ENCODE measurements around the gene FGB. TPM values are rescaled to one million over a fixed set of nuclear protein-coding genes. Genes with fewer than 3 reads are reported as not detected.

FGB gene
- total and polyA plus RNA-seq, 2 of the 13 experiments (the other 11 are each of a cell fraction or from before 2014, with no cell fraction given), result 226 to 784 TPM

DNA sequence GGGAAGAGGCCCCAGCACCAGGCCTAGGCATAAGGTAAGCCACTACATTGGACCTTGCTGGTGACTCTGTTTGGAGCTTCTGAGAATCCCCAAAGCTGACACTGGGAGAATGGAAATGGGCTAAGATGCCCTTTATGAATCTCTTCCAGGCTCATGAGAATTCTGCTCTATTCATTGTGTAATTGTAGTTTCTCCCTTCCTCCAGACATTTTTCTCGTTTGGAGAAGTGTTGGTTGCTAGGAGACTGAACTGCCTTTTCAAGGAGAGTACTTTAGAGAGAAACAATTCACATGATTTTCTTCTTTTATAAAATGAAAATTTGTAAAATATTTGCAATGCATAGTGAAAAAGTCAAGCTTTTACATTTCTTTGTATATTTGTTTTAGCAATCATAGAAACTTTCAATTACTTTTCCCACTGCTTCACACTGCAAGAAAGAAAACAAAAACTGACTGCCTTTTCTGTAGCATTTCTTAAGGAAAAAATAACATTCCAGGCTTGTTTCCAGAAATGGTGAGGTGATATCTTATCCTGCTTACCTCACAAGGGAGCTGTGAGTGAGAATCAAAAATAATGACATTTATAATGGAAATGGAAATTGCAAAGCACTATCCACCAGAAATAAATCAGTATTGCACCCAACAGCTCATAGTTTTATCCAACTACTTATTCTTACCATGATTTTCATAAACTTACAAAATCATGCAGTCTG lies 46.3 kb upstream of the FGB start (continued):
- TF ChIP-seq, protein P1, sequence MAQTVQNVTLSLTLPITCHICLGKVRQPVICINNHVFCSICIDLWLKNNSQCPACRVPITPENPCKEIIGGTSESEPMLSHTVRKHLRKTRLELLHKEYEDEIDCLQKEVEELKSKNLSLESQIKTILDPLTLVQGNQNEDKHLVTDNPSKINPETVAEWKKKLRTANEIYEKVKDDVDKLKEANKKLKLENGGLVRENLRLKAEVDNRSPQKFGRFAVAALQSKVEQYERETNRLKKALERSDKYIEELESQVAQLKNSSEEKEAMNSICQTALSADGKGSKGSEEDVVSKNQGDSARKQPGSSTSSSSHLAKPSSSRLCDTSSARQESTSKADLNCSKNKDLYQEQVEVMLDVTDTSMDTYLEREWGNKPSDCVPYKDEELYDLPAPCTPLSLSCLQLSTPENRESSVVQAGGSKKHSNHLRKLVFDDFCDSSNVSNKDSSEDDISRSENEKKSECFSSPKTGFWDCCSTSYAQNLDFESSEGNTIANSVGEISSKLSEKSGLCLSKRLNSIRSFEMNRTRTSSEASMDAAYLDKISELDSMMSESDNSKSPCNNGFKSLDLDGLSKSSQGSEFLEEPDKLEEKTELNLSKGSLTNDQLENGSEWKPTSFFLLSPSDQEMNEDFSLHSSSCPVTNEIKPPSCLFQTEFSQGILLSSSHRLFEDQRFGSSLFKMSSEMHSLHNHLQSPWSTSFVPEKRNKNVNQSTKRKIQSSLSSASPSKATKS (CRISPR knock-in tag; IDR thresholded peaks at IDR 0.05), result no peak
- TF ChIP-seq CAMTA2 (CRISPR knock-in tag; IDR thresholded peaks at IDR 0.05; ENCODE audit: borderline replicate concordance) (no peak), PRPF4 (IDR thresholded peaks at IDR 0.05; ENCODE audit: low read depth, low read length, poor library complexity, severe bottlenecking) (no peak), ZNF124 (CRISPR knock-in tag; IDR thresholded peaks at IDR 0.05) (no peak)
- TF ChIP-seq, protein P2, sequence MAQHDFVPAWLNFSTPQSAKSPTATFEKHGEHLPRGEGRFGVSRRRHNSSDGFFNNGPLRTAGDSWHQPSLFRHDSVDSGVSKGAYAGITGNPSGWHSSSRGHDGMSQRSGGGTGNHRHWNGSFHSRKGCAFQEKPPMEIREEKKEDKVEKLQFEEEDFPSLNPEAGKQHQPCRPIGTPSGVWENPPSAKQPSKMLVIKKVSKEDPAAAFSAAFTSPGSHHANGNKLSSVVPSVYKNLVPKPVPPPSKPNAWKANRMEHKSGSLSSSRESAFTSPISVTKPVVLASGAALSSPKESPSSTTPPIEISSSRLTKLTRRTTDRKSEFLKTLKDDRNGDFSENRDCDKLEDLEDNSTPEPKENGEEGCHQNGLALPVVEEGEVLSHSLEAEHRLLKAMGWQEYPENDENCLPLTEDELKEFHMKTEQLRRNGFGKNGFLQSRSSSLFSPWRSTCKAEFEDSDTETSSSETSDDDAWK (CRISPR knock-in tag; IDR thresholded peaks at IDR 0.05), result no peak

DNA sequence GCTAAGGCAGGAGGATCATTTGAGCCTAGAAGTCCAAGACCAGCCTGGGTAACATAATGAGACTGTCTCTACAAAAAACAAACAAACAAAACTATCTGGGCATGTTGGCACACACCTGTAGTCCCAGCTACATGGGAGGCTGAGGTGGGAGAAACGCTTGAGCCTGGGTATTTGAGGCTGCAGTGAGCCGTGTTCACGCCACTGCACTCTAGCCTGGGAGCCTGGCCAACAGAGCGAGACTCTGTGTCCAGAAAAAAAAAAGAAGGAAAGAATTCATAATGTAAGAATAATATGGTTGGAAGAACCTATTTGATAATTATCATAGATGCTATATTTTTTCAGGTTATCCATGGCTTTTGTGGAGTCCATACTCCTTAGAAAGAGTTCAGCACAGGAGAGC lies 45.2 kb upstream of the FGB start:
- Histone ChIP-seq H3K4me1 (ENCODE audit: insufficient read depth, low read length) (no peaks in the 10 kb centered on the region), H3K27me3 (ENCODE audit: control insufficient read depth in 1 of 2, insufficient read depth in 2 of 2, low read length in 2 of 2) (peaks cover 0 to 11% of the 10 kb centered on the region in 2 experiments; a peak in 2 of 5 replicates), H3K27ac (ENCODE audit: extremely low read length, insufficient read depth, low read length) (no peak overlapping the region), H3K9ac (ENCODE audit: insufficient read depth, low read depth, low read length) (no peak overlapping the region), H4K20me1 (ENCODE audit: insufficient read depth, low read length) (no peaks in the 10 kb centered on the region), H3K4me2 (ENCODE audit: low read depth, low read length) (no peak overlapping the region), H3K36me3 (replicated peaks in 1 of 2; ENCODE audit: control insufficient read depth in 1 of 2, insufficient read depth in 2 of 2, low read length in 2 of 2) (no peaks in the 10 kb centered on the region), H2AFZ (ENCODE audit: low read length) (no peak overlapping the region), H3K4me3 (replicated peaks in 1 of 3; ENCODE audit: insufficient read depth in 1 of 3, low read depth in 2 of 3, low read length in 3 of 3) (no peak overlapping the region), H3K9me3 (ENCODE audit: low read length) (no peaks in the 10 kb centered on the region), H3K79me2 (ENCODE audit: insufficient read depth, low read length) (no peaks in the 10 kb centered on the region)
- no peak for TF ChIP-seq IRF2 (CRISPR knock-in tag; IDR thresholded peaks at IDR 0.05)
- TF ChIP-seq ERF (CRISPR knock-in tag; IDR thresholded peaks at IDR 0.05), result no peak
- TF ChIP-seq NCOA5 (CRISPR knock-in tag; IDR thresholded peaks at IDR 0.05), result no peak
- no peak for TF ChIP-seq ATM (IDR thresholded peaks at IDR 0.05; ENCODE audit: borderline replicate concordance)
- TF ChIP-seq, protein P3, sequence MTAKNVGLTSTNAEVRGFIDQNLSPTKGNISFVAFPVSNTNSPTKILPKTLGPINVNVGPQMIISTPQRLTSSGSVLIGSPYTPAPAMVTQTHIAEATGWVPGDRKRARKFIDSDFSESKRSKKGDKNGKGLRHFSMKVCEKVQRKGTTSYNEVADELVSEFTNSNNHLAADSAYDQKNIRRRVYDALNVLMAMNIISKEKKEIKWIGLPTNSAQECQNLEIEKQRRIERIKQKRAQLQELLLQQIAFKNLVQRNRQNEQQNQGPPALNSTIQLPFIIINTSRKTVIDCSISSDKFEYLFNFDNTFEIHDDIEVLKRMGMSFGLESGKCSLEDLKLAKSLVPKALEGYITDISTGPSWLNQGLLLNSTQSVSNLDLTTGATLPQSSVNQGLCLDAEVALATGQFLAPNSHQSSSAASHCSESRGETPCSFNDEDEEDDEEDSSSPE (CRISPR knock-in tag; IDR thresholded peaks at IDR 0.05), result no peak
- TF ChIP-seq, protein P4, sequence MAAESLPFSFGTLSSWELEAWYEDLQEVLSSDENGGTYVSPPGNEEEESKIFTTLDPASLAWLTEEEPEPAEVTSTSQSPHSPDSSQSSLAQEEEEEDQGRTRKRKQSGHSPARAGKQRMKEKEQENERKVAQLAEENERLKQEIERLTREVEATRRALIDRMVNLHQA (CRISPR knock-in tag; IDR thresholded peaks at IDR 0.05), result no peak
- DNase-seq (ENCODE audit: low spot score) (no peak), ATAC-seq (no peak), FAIRE-seq (no peak)
- BruUV-seq (replicated peaks), result no TSS peak
- in situ Hi-C loops (cut with HindIII; ENCODE audit: extremely low pct_ligation_motif_present, low pct_unique_long_range_greater_than_20kb) (no loop called here), intact Hi-C loops (cut with micrococcal nuclease; ENCODE audit: unreplicated experiment) (no loop called here)
- ChIA-PET CTCF (ENCODE audit: low intra/inter-chr PET ratio, low total read pairs) (no interaction called here), POLR2A (no interaction called here)
- 4% methylated on average over 4 of the region's 4 CpGs for WGBS (ENCODE audit: low lambda C conversion rate)
